ENCODE measurements around the gene PRKCB. TPM values are rescaled to one million over a fixed set of nuclear protein-coding genes. Genes with fewer than 3 reads are reported as not detected.

The PRKCB gene
- total and polyA plus RNA-seq, 2 of the 8 experiments (the other 6 are each of a cell fraction or from before 2014, with no cell fraction given) = 7.1 to 12.1 TPM

DNA sequence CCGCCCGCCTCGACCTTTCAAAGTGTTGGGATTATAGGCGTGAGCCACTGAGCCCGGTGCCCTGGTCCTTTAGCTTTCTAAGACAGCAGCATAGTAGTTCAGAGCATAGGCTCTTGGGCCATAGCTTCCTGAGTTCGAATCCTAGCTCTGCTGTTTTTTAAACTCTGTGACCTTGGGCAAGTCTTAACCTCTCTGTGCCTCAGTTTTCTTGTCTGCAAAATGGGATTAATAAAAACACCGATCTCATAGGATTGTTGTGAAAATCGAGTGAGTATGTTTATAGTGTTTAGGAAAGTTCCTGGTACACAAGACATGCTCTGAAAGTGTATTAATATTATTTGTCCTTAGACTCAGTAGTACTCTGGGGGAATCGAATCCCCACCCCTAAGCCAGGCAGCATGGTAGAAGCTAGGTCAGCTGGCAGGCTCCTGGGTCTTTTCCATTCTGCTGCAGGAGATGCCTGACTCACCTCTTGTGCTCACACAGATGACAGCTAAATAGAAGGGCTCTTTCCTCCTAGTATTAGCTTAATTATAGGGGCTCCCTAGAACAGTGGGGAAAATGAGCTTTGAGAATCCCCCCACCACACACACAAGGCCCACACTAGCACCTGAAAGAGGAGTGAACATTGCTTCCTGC, 44.1 kb downstream of the PRKCB start (continued):
- TF ChIP-seq NANOG (IDR thresholded peaks at IDR 0.05; ENCODE audit: insufficient read depth, low read depth, low read length, poor library complexity, severe bottlenecking) = no peak
- no peak for TF ChIP-seq SP1 (IDR thresholded peaks at IDR 0.05; ENCODE audit: low read depth, low read length)
- no peak for TF ChIP-seq TCF12 (IDR thresholded peaks at IDR 0.05; ENCODE audit: low read depth, low read length)
- no peak for TF ChIP-seq TEAD4 (IDR thresholded peaks at IDR 0.05; ENCODE audit: low read depth, low read length)
- TF ChIP-seq POU5F1 (IDR thresholded peaks at IDR 0.05; ENCODE audit: low read depth, low read length) = no peak
- no peak for TF ChIP-seq SRF (IDR thresholded peaks at IDR 0.05; ENCODE audit: low read depth, low read length)
- TF ChIP-seq CBX8 (IDR thresholded peaks at IDR 0.05; ENCODE audit: borderline replicate concordance, low read depth, low read length) = no peak
- TF ChIP-seq FOSL1 (IDR thresholded peaks at IDR 0.05; ENCODE audit: insufficient read depth, low read depth, low read length) = no peak
- TF ChIP-seq CREB1 (IDR thresholded peaks at IDR 0.05) = no peak
- no peak for TF ChIP-seq HDAC6 (IDR thresholded peaks at IDR 0.05; ENCODE audit: low read depth, low read length)
